H1 (cell line): ENCODE results near the gene RPS27A. TPM values are rescaled to one million over a fixed set of nuclear protein-coding genes. Genes with fewer than 3 reads are reported as not detected.
"Not testable (repeated sequence)": the region's sequence is repeated elsewhere in the genome, so short reads cannot be mapped to it uniquely, and the experiment has no call there.

Source experiments
- CTCF ChIA-PET: fragments of 300-600 bp; sonication (Branson Sonifier 250); formaldehyde crosslinking; loops from one replicate; lab custom pipeline; 2021; ENCODE audit not compliant: partially characterized antibody; lab: Charles Lee
- POLR2A ChIA-PET: fragments of 300-600 bp; sonication (Branson Sonifier 250); formaldehyde crosslinking; loops from one replicate; lab custom pipeline; 2021; ENCODE audit warnings: inconsistent platforms; ENCODE audit not compliant: partially characterized antibody; lab: Charles Lee
- DNase-seq, 2 experiments: peaks; one replicate each; pipeline versions ENCODE4 v3.0.0 to v3.0.0-alpha.2; 2010 to 2022; ENCODE audit warnings: low spot score in 2 of 2, low read depth in 1 of 2, mixed read lengths in 1 of 2
- FAIRE-seq: peaks from 2 replicates; lab custom pipeline; 2011; peaks lifted over from hg19 to GRCh38; lab: Jason Lieb, UNC
- H2AFZ ChIP-seq: 2 replicates; pipeline ENCODE4 v1.8.1; 2012; ENCODE audit warnings: low read length, inconsistent platforms
- H2AK5ac ChIP-seq: 2 replicates; pipeline ENCODE4 v1.6.1; 2013; ENCODE audit warnings: low read depth, low read length
- H2BK120ac ChIP-seq: replicated peaks from 2 replicates; pipeline ENCODE3; 2013; ENCODE audit warnings: low read depth, low read length, inconsistent platforms
- H2BK12ac ChIP-seq: 2 replicates; pipeline ENCODE4 v1.6.1; 2013; ENCODE audit warnings: low read depth, low read length
- H2BK15ac ChIP-seq: 2 replicates; pipeline ENCODE4 v1.6.1; 2013; ENCODE audit warnings: low read length
- H2BK20ac ChIP-seq: 2 replicates; pipeline ENCODE4 v1.6.1; 2013; ENCODE audit warnings: low read length
- H2BK5ac ChIP-seq: 2 replicates; pipeline ENCODE4 v1.6.1; 2013; ENCODE audit warnings: low read depth, low read length
- H3K14ac ChIP-seq: 2 replicates; pipeline ENCODE4 v1.6.1; 2013; ENCODE audit warnings: inconsistent platforms; ENCODE audit not compliant: insufficient read length
- H3K18ac ChIP-seq: 2 replicates; pipeline ENCODE4 v1.6.1; 2013; ENCODE audit warnings: low read length; ENCODE audit errors: extremely low read depth
- H3K23ac ChIP-seq: 2 replicates; pipeline ENCODE4 v1.6.1; 2013; ENCODE audit warnings: inconsistent platforms; ENCODE audit not compliant: insufficient read length
- H3K23me2 ChIP-seq: 2 replicates; pipeline ENCODE4 v1.6.1; 2013; ENCODE audit warnings: low read depth, low read length
- H3K27ac ChIP-seq: 2 replicates; pipeline ENCODE4 v1.6.1; 2011; ENCODE audit warnings: low read depth, low read length, inconsistent platforms
- H3K27me3 ChIP-seq, 4 experiments: replicated peaks in 1 of 4; 1 replicate in 1 of 4; 2 replicates in 3 of 4; pipeline versions ENCODE4 v1.6.1 to v1.8.1; 2011 to 2013; ENCODE audit warnings: low read length in 3 of 4, mild to moderate bottlenecking in 3 of 4, inconsistent platforms in 2 of 4, mixed read lengths in 2 of 4, moderate library complexity in 1 of 4; ENCODE audit not compliant: control insufficient read depth in 3 of 4, insufficient read depth in 3 of 4; ENCODE audit errors: extremely low read depth in 1 of 4
- H3K36me3 ChIP-seq, 4 experiments: 2 replicates each; pipeline versions ENCODE4 v1.6.1 to v1.8.1; 2011 to 2013; ENCODE audit warnings: mild to moderate bottlenecking in 4 of 4, low read length in 3 of 4, moderate library complexity in 2 of 4, control low read depth in 1 of 4, inconsistent platforms in 1 of 4; ENCODE audit not compliant: insufficient read depth in 4 of 4, control insufficient read depth in 2 of 4
- H3K4ac ChIP-seq: replicated peaks from 2 replicates; pipeline ENCODE3; 2013; ENCODE audit warnings: low read length, low read depth, mixed read lengths, inconsistent platforms; ENCODE audit not compliant: insufficient read length
- H3K4me1 ChIP-seq, 4 experiments: replicated peaks in 1 of 4; 1 replicate in 1 of 4; 2 replicates in 3 of 4; pipeline versions ENCODE4 v1.6.1 to v1.8.1; 2011 to 2013; ENCODE audit warnings: low read length in 3 of 4, inconsistent platforms in 2 of 4, mixed read lengths in 1 of 4; ENCODE audit not compliant: insufficient read depth in 4 of 4, control insufficient read depth in 3 of 4
- H3K4me2 ChIP-seq, 2 experiments: 2 replicates each; pipeline versions ENCODE4 v1.6.1 to v1.8.1; 2011 to 2013; ENCODE audit warnings: low read depth in 2 of 2, low read length in 2 of 2, control low read depth in 1 of 2, inconsistent platforms in 1 of 2, mild to moderate bottlenecking in 1 of 2; ENCODE audit not compliant: insufficient read depth in 1 of 2
- H3K4me3 ChIP-seq, 4 experiments: fragments of 200-600, 300-600 bp in 1 of 4; sonication (generic), shearing (Covaris generic), sonication (Bioruptor Twin) in 1 of 4; 2 replicates each; pipeline versions ENCODE4 v1.5.1 to v1.8.1; 2011 to 2016; ENCODE audit warnings: low read length in 4 of 4, low read depth in 3 of 4, control low read depth in 2 of 4, inconsistent platforms in 2 of 4, mild to moderate bottlenecking in 2 of 4, mixed read lengths in 1 of 4, moderate library complexity in 1 of 4; ENCODE audit not compliant: insufficient read depth in 2 of 4; ENCODE audit errors: extremely low read depth in 1 of 4
- H3K56ac ChIP-seq: replicated peaks from 2 replicates; pipeline ENCODE3; 2013; ENCODE audit warnings: low read depth, mild to moderate bottlenecking, mixed read lengths, low read length, inconsistent platforms; ENCODE audit not compliant: insufficient read length
- H3K79me1 ChIP-seq: 2 replicates; pipeline ENCODE4 v1.6.1; 2013; ENCODE audit warnings: low read depth, low read length, control low read depth
- H3K79me2 ChIP-seq, 2 experiments: 2 replicates each; pipeline versions ENCODE4 v1.6.1 to v1.8.1; 2012 to 2013; ENCODE audit warnings: low read length in 2 of 2, mild to moderate bottlenecking in 2 of 2, inconsistent platforms in 1 of 2; ENCODE audit not compliant: insufficient read depth in 2 of 2, control insufficient read depth in 1 of 2
- H3K9ac ChIP-seq, 4 experiments: replicated peaks in 1 of 4; 1 replicate in 1 of 4; 2 replicates in 3 of 4; pipeline versions ENCODE4 v1.6.1 to v1.8.1; 2011 to 2013; ENCODE audit warnings: low read depth in 3 of 4, low read length in 3 of 4, control low read depth in 2 of 4, mild to moderate bottlenecking in 2 of 4, moderate library complexity in 2 of 4, inconsistent platforms in 1 of 4; ENCODE audit errors: extremely low read depth in 1 of 4
- H3K9me3 ChIP-seq, 2 experiments: 2 replicates each; pipeline versions ENCODE4 v1.6.1 to v1.8.1; 2012 to 2013; ENCODE audit warnings: mild to moderate bottlenecking in 2 of 2, moderate library complexity in 2 of 2, control low read depth in 1 of 2, inconsistent platforms in 1 of 2, low read depth in 1 of 2, low read length in 1 of 2, mixed read lengths in 1 of 2; ENCODE audit not compliant: insufficient read depth in 2 of 2
- H4K20me1 ChIP-seq, 2 experiments: replicated peaks in 1 of 2; 2 replicates each; pipeline versions ENCODE3 to v1.8.1; 2011 to 2013; ENCODE audit warnings: inconsistent platforms in 2 of 2, low read length in 2 of 2, mild to moderate bottlenecking in 1 of 2; ENCODE audit not compliant: insufficient read depth in 2 of 2, control insufficient read depth in 1 of 2
- H4K5ac ChIP-seq: 2 replicates; pipeline ENCODE4 v1.6.1; 2013; ENCODE audit warnings: low read length, low read depth, mixed read lengths, inconsistent platforms; ENCODE audit not compliant: insufficient read length
- H4K8ac ChIP-seq: 2 replicates; pipeline ENCODE4 v1.8.0; 2013; ENCODE audit warnings: mild to moderate bottlenecking, moderate library complexity, low read length, inconsistent platforms; ENCODE audit not compliant: insufficient read depth; ENCODE audit errors: extremely low read depth
- H4K91ac ChIP-seq: replicated peaks from 2 replicates; pipeline ENCODE3; 2013; ENCODE audit warnings: low read length, mixed read lengths, inconsistent platforms; ENCODE audit not compliant: insufficient read length
- WGBS, 2 experiments: shearing (Covaris generic) in 1 of 2; methylation state at CpG; one replicate each; pipeline versions ENCODE4 v1.1.6 to v1.1.7; 2013 to 2015; ENCODE audit warnings: low lambda C conversion rate in 2 of 2, mixed read lengths in 2 of 2, inconsistent platforms in 1 of 2, low coverage in 1 of 2, missing lambda C conversion rate in 1 of 2; ENCODE audit not compliant: insufficient replicate concordance in 2 of 2, insufficient coverage in 1 of 2, insufficient read length in 1 of 2; ENCODE audit errors: extremely low coverage in 1 of 2, missing lambda C conversion rate in 1 of 2; 5-methylcytosine and 5-hydroxymethylcytosine counted together
- polyA plus RNA-seq, 7 experiments: library from polyadenylated mRNA; depleted of rRNA in 3 of 7; stranded (reverse) in 5 of 7; unstranded in 2 of 7; fragments of >200 nt in 5 of 7; fragments of 200-250 nt in 2 of 7; gene quantifications; 1 replicate in 5 of 7; 2 replicates in 1 of 7; 4 replicates in 1 of 7; pipeline versions ENCODE4 v1.2.1 to v1.2.3, GENCODE V29; 2011 to 2013; ENCODE audit warnings: missing spikeins in 2 of 7, mixed read lengths in 2 of 7
- total RNA-seq: library from RNA; stranded (reverse); fragmentation: NEBNext Ultra II Directional; extraction: Animal tissue kit (Norgen Biotek cat#: 25700); gene quantifications from 2 replicates; pipeline ENCODE4 v1.2.1, GENCODE V29; 2021

Gene RPS27A
- total and polyA plus RNA-seq, 2 of the 8 experiments (the other 6 are each of a cell fraction or from before 2014, with no cell fraction given): 1,431 to 1,682 TPM

- H3K4me2 ChIP-seq, H4K91ac ChIP-seq, H3K4ac ChIP-seq, H2AFZ ChIP-seq, H3K14ac ChIP-seq, H3K79me2 ChIP-seq, H3K27ac ChIP-seq, H3K79me1 ChIP-seq, H2BK15ac ChIP-seq, H3K18ac ChIP-seq, H3K9ac ChIP-seq, H4K5ac ChIP-seq, POLR2A ChIA-PET, DNase-seq, H3K4me1 ChIP-seq, H2BK20ac ChIP-seq, H4K20me1 ChIP-seq, H2BK5ac ChIP-seq, H3K4me3 ChIP-seq, H3K9me3 ChIP-seq, FAIRE-seq, H2BK120ac ChIP-seq, H3K36me3 ChIP-seq, H2AK5ac ChIP-seq, H4K8ac ChIP-seq, H3K27me3 ChIP-seq, H3K23ac ChIP-seq, H3K56ac ChIP-seq, H2BK12ac ChIP-seq, H3K23me2 ChIP-seq: not testable (repeated sequence)
- 83% methylated on average over 2 of the region's 2 CpGs; no CpG with 5 or more reads in 1 of the 2 experiments for WGBS, 2 experiments
- CTCF ChIA-PET: interaction anchor here (1.9 kb wide), 1 partner anchor 14 kb away, joined by 4 read pairs; no protein-coding TSS in a partner anchor
These were observed 40.6 kb upstream of the RPS27A start for GRCh38 chr2:55191888-55192287.
